ENCODE measurements around the gene HAUS6.
"Not testable (repeated sequence)": the region's sequence is repeated elsewhere in the genome, so short reads cannot be mapped to it uniquely, and the experiment has no call there.

Gene HAUS6, protein sequence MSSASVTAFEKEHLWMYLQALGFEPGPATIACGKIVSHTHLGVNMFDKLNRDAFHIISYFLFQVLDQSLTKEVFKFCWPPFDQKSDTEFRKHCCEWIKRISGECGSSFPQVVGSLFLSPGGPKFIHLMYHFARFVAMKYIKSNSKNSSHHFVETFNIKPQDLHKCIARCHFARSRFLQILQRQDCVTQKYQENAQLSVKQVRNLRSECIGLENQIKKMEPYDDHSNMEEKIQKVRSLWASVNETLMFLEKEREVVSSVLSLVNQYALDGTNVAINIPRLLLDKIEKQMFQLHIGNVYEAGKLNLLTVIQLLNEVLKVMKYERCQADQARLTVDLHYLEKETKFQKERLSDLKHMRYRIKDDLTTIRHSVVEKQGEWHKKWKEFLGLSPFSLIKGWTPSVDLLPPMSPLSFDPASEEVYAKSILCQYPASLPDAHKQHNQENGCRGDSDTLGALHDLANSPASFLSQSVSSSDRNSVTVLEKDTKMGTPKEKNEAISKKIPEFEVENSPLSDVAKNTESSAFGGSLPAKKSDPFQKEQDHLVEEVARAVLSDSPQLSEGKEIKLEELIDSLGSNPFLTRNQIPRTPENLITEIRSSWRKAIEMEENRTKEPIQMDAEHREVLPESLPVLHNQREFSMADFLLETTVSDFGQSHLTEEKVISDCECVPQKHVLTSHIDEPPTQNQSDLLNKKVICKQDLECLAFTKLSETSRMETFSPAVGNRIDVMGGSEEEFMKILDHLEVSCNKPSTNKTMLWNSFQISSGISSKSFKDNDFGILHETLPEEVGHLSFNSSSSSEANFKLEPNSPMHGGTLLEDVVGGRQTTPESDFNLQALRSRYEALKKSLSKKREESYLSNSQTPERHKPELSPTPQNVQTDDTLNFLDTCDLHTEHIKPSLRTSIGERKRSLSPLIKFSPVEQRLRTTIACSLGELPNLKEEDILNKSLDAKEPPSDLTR

DNA sequence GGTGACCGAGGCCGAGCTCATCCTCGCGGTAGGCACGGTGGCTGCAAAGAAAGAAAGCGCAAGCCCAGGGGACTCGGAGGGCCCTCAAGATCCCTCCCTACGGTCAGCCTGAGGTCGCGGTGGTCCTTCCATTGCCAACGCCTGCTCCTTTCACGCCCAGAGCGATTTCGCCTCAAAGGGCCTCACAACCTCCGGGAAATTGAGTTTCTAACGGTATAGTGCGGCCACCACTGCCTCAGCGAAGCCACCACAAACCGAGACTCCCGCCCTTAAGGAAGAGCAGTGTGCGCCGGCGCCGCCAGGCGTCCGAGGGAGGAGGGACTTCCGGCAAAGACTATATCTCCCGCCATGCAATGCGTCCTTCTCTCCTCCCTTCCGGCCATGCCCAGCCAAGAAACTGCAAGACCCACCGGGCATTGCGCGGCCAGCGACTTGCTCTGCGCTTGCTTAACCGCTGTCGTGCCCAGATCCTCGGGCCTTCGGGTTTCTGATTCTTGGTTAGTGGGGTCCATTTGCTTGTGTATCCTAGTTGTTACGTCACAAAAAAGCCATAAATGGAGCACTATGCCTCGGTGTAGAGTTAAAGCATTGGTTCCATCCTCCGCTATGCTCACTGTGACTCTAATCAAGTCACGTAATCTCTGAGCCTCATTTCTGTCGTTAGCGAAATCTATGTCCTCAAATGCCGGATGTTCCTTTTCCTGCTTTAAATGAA is at the start of gene HAUS6:
Gene HAUS6 (minus strand): TSS at position 274 of the 715 bp plus-strand sequence. CDS start 253 bp downstream, at position 21.
- peak; percentile 94 for DNase-seq

DNA sequence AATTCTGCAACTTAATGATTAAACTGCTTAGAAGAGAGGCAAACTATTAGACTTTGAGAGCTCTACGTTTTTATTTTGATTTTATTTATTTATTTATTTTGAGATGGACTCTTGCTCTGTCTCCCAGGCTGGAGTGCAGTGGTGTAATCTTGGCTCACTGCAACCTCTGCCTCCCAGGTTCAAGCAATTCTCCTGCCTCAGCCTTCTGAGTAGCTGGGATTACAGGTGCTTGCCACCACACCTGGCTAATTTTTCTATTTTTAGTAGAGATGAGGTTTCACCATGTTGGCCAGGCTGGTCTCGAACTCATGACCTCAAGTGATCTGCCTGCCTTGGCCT is 49.4 kb upstream of the HAUS6 start:
- not testable (repeated sequence) for DNase-seq

DNA sequence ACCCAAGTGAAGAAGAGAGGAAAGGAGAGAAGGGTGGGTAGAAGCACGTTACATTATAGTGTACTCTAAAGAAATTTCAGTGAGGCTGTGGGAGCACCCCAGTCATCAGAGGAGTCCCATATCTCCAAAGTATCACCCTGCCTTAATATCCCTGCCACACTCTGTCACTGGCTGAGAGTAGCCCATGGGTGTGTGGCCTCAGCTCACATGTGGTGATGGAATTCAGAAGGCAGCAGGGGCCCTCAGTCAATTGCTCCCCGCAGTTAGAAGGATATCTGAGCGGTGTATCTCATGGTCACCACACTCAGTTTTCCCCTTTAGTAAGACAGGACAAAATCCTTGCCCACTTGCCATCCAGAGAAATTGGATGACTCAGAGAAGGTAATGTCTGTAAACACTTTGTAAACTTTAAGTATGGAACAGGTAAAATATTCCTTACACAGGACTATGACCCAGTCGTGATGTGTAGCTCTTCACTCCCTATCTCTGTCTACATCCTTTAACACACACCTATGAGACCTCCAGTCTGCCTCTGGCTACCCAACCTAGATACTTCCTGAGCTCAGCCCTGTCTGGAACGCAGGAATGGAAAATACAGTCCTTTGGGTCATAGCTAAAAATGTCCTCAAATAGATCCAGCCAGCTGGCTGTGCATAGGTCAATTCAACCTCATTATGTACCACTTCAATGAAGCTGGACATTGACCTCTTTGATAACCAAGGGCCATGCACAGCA is 48.9 kb upstream of the HAUS6 start:
- no peak for DNase-seq

DNA sequence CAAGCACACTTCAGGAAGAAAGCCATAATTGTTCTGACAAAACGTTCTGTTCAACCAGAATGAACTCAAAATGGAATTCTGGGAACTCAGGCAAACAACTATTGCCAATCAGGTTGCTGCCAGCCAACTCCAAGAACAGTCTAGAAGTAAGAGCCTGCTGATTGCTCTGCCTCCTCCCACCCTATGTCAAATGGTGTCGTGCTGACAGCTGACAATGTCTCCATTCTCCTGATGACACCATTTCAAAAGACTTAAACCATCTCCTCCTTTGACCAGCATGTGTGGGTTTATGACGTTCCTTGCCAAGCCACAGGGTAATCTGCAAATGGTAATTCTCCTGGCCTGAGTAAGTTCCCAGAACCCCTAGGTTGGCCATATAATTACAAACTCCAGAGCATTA is 46.5 kb upstream of the HAUS6 start:
- DNase-seq: no peak

DNA sequence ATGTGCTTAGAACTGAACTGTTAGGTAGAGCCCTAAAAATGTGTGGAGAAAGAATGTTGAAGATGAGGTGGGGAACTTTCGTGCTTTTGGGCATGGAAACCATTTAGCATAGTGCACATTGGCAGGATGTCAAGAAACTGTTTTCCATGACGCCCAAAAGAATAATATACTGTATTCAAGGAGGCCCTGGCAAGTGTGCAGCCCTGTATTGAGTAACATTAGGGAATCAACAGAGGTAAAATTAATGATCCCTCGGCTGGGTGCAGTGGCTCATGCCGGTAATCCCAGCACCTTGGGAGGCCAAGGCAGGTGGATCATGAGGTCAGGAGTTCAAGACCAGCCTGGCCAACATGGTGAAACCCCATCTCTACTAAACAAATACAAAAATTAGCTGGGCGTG is 45.5 kb upstream of the HAUS6 start:
- no peak for DNase-seq

DNA sequence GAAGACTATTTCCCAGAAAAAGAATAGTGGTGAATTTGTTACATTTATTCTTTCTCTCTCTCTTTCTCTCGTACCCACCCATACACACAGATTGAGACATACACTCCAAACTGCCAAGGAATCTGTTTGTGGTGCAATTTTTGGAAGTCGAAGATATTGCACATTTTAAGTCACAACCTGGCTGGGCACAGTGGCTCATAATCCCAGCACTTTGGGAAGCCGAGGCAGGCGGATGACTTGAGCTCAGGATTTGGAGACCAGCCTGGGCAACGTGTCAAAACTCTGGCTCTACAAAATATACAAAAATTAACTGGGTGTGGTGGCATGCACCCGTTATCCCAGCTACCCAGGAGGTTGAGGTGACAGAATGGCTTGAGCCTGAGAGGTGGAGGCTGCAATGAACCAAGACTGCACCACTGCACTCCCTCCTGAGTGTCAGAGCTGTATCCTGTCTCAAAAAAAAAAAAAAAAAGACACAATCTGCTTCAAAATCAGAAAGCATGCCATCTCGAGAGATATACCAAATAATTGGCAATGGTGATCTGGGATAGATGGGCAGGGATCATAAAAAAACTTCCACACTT is 43.8 kb upstream of the HAUS6 start:
- DNase-seq: no peak

DNA sequence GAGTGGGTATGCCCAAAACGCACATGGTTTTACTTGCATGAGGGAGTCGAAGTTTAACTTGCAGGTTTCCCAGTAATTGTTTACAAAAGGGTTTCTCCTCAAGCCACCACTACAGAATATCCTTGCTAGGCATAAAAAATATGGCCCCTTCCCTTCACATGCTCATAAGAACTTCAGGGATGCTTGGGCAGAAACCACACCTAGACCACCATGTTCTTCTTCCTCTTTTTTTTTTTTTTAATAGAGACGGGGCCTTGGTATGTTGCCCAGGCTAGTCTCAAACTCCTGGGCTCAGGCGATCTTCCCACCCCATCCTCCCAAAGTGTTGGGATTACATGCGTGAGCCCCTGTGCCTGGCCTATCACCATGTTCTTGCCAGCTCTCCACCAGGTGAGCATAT is 43.2 kb upstream of the HAUS6 start:
- no peak for DNase-seq

DNA sequence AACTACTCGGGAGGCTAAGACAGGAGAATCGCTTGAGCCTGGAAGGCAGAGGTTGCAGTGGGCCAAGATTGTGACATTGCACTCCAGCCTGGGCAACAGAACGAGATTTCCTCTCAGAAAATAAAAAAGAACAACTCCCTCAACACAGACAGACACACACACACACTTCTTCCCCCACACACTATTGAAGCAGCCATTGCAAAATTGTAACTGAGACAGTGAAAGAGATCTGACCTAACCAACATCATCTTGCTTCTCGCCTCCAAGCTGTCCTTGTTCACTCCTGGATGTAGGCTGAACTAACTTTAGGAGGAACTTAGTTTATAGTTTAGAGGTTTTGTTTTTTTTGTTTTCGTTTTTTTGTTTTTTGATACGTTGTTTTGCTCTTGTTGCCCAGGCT is 37.6 kb upstream of the HAUS6 start:
- no peak for DNase-seq

DNA sequence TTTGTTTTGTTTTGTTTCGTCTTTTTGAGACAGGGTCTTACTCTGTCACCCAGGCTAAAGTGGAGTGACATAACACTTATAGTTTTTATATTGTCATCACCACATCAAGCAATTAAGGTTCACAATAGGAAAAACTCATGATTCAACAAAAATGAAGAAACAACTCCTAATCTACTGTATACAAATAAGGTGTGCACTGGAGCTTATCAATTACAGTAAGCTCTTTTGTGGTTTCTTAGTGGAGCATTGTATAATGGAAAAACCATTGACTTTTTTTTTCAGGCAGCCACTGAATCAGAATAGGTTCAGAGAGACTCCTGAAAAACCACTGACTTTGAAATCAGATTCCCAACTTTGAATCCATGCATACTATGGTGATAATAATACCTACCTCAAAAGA is 35.4 kb upstream of the HAUS6 start:
- no peak for DNase-seq

DNA sequence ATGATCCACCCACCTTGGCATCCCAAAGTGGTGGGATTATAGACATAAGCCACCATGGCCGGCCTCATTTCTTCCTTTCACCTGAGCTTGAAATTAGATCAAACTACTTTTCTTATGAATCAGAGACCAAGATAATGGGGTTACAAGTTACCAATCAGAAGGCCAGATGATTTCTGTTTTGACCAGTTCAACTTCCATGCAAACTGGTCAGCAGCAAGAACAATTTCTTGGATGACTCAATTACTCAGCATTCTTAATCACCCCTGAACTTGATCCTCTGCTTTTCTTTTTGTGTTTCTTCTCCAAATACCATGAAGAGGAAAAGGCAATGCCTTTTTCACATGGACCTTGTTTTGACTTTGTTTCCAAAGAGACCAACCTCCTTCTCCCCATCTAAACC is 34.6 kb upstream of the HAUS6 start:
- DNase-seq: no peak

DNA sequence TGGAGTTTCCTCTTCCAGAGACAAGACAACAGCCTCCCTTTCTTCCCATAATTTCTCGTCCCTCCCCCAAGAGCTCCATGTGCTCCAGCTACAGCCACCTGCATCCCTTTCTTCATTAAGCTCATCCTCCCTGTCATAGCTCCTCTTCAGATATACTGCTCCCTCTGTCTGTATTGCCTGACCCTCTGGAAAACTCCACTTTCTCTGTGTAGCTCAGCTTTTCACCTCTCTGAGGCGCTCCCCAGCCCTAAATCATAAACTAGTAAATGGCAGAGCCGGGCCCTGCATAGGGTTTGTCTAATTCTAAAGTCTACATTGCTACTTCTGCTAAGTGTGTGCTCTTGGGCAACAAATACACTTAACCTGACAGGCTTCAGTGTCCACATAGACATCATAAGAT is 33.4 kb upstream of the HAUS6 start:
- no peak for DNase-seq

DNA sequence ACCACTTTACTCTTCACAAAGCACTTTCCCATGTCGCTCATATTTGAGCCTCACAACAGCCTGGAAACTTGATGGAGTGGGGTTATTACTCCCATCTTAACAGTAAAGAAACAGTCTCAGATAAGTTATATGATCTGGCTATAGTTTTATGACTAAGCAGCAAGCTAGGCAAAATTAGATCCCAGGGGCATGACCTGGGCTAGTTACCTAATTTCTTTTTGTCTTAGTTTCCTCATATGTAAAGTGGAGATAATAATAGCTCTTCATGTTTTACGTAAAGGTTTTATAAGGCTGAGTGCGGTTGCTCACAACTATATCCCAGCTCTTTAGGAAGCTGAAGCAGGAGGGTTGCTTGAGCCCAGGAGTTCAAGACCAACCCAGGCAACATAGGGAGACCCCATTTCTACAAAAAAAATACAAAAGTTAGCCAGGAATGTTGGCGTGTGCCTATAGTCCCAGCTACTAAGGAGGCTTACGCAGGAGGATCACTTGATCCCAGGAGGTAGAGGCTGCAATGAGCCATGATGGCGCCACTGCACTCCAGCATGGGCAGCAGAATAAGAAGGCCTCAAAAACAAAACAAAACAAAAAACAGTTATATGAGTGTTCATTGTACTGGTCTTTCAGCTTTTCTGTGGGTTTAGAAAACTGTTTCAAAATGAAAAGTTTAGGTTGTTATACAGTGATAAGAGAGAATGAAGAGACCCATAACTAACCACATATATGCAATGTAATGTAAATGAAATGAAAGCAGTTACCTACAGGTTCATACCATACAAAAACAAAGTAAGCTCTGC is 31.0 kb upstream of the HAUS6 start:
- DNase-seq: no peak

DNA sequence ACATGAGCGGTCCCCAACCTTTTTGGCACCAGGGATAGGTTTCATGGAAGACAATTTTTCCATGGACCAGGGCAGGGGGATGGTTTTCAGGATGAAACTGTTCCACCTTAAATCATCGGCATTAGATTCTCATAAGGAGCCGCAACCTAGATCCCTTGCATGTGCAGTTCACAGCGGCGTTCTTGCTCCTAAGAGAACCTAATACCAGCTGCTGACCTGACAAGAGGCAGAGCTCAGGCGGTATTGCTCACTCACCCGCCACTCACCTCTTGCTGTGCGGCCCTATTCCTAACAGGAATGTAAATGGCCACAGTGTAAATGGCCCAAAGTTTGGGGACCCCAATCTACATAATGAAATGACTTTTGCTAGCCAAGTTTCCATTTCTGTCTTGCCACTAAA is 27.7 kb upstream of the HAUS6 start:
- DNase-seq: no peak

DNA sequence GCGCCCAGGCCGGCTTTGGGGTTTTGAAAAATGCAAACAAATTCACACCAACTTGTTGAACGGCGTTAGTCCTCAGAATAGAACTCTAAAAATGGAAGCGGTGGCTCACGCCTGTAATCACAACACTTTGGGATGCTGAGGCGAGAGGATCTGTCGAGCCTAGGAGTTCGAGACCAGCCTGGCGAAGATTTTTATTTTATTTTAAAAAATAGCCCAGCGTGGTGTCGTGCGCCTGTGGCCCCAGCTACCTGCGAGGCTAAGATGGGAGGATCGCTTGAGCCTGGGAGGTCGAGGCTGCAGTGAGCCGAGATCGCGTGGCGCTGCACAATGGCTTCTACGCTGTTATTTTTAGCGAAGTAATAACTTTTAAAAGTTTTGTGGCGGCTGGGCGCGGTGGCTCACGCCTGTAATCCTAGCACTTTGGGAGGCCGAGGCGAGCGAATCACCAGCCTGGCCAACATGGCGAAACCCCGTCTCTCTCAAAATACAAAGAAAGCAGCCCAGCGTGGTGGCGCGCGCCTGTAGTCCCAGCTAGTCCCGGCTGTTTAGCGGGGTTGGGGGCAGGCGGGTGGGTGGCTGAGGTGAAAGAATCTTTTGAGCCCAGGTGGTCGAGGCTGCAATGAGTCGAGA is 25.3 kb upstream of the HAUS6 start:
- DNase-seq: peak; percentile 26

DNA sequence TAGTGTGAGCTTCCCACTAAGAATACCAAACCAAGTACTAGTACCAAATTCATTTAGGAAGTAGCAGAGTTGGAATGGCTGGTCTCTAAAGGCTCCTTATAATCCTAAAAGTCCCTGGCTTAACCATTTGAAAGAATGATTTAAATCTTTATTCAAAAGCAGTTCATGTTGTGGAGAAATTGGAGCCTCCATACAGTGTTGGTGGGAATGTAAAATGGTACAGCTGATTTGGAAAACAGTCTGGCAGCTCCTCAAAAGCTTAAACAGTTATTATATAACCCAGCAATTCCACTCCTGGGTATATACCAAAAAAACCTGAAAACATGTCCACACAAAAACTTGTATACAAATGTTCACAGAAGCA is 21.7 kb upstream of the HAUS6 start:
- DNase-seq: no peak

DNA sequence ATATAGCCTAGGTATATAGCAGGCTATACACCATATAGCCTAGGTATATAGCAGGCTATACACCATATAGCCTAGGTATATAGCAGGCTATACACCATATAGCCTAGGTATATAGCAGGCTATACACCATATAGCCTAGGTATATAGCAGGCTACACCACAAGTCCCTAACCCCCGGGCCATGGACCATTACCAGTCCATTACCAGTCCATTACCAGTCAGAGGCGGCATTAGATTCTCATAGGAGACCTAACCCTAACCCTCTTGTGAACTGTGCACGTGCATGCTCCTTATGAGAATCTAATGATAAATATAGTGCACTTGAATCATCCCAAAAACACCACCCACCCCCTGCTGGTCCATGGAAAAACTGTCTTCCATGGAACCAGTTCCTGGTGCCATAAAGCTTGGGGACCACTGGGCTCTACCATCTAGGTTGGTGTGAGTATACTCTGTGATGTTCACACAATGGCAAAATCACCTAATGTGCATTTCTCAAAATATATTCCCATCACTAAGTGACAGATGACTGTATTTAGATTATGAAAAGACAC is 19.9 kb upstream of the HAUS6 start:
- no peak for DNase-seq

DNA sequence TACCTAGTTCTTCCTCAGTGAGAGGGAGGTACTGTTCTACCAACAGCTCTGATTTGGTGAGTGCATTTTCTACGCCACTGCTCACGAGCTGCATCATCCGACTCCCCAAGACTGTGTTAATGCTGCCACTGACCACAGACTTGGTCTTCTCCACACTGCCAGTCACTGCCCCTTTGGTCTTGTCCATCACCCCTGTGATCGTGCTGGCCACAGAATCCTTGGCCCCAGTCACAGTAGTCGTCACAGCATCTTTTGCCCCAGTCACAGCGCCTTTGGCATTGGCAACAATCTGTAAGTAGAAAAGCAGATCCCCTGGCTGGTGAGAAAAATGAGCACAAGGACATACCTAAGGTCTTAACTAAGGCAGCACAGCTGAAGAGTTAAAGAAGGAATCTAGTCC is 18.2 kb upstream of the HAUS6 start:
- no peak for DNase-seq

DNA sequence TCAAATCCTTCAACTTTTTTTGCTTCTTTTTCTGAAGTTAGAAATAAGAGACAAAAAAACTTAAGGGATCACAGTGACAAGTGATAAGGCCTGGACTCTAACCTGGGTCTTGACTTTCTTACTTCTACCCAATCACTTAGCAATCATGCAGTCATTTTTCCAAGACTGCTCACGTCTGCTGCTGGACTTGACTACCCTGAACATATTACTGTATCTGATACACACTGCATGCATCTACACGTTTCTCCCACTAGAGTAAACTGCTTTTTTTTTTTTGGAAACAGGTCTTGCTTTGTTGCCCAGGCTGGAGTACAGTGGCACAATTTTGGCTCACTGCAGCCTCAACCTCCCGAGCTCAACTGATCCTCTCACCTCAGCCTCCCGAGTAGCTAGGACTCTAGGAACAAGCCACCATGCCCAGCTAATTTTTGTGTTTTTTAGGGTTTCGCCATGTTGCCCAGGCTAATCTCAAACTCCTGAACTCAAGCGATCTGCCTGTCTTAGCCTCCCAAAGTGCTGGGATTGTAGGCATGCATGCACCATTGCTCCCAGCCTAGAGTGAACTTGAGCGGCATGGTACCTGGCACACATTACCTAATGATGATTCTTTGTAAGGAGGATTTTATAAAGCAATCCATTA is 17.2 kb upstream of the HAUS6 start:
- no peak for DNase-seq

DNA sequence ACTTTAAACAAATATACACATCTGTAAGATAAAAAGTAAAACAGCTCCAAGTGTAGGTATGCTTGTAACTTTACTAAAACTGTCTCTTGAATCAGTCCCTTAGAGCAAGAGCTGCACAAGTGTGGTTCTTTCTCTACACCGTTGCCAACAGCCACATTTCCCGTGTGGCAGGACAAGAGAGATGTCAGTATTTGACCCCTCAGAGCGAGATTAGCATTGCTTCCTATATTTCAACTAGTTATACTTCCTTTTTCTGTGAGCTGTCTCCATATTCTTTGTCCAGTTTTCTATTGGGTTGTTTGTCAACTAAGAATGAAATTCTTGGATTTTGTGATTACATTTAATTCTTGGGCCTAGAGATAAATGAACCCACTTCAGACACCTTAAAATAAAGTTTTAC is 16.5 kb upstream of the HAUS6 start:
- DNase-seq: no peak

DNA sequence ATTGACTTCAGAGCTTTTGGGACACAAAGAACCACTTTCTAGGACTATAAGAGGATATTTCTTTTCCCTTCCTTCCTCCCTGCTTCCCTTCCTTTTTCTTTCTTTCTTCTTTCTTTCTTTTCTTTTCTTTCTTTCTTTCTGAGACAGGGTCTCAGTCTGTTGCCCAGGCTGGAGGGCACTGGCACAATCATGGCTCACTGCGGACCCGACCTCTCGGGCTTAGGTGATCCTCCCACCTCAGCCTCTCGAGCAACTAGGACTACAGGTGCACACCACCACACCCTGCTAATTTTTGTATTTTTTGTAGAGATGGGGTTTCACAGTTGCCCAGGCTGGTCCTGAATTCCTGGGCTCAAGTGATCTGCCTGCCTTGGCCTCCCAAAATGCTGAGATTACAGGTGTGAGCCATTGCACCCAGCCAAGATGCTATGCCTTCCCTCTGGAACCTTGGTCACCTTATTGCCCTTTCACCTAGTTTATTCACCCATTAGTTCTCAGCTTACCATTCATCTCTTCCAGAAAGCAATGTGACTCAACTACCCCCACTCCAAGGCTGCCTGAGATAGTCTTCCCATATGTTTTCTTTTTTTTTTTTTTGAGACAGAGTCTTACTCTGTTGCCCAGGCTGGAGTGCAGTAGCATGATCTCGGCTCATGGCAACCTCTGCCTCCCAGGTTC is 14.5 kb upstream of the HAUS6 start:
- DNase-seq: no peak

Data from activated CD4-positive, alpha-beta T cell treated with anti-CD3 and anti-CD28 coated beads, Interleukin-2, amount 50 U/mL, for 1 hour (primary cell).